NCI-H2196 treated with DMSO at 0.1 percent for 48 hours (cell line): Measurements from ENCODE around the gene PAXX.

Experiments
- DNase-seq: peaks from one replicate; lab custom pipeline; 2025; ENCODE audit not compliant: unreplicated experiment; lab: John Stamatoyannopoulos, UW

Gene PAXX

GRCh38 chr9:136952876-136953770 is 39.1 kb upstream of the PAXX start:
- DNase-seq: no peak

- no peak for DNase-seq
Observed at GRCh38 chr9:136953771-136954269, 38.4 kb upstream of the PAXX start.

DNA sequence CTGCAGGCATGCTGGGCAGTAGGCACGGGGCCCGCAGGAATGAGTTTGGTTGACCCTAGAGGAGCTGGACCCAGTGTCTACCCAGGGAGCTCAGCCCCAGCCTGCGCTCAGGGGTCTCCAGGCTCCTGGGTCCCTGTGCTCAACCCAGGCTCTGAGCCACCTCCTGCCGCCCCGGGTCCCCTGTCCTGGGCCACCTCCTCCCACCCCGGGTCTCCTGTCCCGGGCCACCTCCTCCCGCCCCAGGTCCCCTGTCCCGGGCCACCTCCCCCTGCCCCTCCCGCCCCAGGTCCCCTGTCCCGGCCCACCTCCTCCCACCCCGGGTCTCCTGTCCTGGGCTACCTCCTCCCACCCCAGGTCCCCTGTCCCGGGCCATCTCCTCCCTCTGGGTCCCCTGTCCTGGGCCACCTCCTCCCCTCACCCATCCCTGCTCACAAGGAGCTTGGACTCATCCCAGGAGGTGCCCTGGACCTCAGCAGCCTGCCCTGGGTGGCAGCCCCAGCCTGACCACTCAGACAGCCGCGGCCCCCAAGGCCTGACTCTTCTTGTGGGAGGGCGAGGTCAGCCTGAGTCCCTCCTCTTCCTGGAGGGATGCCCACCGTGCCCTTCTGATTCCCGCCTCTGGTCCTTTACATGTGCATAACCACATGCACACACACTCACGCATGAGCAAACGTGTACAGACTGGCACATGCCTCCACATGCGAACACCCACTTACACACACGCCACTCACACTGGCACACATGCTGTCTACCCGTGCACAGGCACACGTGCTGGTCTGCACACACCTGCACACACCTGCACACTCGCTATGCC is 37.7 kb upstream of the PAXX start:
- DNase-seq: no peak

DNA sequence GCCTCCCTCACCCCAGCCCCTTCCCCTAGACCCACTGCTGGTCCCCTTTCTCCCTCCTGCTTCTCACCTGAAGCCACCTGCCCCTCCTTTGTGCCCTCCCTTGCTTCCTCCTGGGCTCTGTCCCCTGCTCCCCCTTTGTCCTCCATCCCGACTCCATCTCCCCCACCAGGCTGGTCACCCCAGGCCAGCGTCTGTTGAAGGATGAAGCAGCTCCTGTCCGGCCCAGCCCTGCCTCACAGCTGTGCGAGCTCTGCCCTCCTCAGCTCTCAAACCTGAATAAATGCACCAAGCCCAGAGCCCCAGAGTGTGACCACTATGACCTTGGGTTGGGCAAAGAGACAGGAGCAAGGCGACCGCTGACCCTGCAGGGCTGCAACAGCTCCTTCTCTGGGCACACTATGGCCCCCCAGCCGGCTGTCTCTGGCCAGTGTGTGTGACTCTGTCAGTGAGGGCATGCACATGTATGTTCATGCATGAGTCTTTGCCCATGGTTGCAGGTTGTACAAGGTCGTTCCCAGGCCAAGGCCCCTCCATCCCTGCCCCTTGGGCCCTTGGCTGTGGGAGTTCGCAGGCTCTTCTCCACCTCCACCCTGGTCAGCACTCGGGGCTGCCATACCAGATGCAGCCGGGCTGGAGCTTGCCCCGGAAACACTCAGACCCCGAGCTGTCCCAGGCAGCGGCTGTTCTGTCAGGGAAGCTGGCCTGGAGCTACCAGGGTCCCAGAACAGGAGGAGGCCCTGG is 36.9 kb upstream of the PAXX start:
- DNase-seq: no peak

DNA sequence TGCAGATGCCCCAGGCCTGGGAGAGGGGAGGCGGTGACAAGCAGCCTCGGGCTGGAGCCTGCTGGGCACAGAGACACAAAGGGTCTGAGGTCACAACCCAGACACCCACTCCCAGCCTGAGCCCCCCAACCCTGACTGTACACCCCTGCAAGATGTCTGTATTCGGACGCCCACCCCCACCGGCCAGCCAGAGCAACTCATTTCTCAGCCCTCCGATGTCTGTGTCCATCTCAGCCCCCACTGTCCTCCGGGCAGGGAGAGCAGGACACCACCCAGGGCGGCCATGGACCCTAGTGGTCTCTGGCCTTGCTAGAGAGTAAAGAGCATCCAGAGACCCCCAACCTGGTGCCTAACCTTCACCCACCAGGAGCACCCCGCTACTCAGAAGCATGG is 36.3 kb upstream of the PAXX start:
- DNase-seq: no peak

DNA sequence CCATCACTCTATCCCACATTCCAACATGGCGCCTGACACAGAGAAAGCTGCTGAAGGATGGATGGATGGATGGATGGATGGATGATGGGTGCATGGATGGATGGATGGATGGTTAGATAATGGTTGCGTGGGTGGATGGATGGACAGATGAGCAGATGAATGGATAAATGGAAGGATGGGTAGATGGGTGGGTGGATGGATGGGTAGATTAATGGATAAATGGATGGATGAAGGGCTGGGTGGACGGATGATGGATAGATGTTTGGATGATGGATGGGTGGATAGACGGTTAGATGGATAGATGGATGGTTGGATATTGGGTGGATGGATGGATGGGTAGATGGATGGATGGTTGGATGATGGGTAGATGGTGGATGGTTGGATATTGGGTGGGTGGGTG is 35.6 kb upstream of the PAXX start:
- DNase-seq: no peak

DNA sequence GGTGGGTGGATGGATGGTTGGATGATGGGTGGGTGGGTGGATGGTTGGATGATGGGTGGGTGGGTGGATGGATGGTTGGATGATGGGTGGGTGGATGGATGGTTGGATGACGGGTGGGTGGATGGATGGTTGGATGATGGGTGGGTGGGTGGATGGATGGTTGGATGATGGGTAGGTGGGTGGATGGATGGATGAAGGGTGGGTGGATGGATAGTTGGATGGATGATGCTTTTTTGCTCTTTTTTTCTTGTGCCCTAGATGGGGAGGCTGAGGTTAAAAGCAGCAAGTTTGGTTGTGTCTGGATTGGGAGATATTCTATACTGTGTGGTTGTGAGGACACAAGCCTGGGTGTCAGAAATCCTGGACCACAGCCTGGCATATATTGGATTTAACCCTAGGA is 34.8 kb upstream of the PAXX start:
- no peak for DNase-seq

GRCh38 chr9:136957901-136958300 is 34.3 kb upstream of the PAXX start:
- DNase-seq: no peak

- no peak for DNase-seq
Observed at GRCh38 chr9:136958473-136958872, 33.7 kb upstream of the PAXX start.

DNA sequence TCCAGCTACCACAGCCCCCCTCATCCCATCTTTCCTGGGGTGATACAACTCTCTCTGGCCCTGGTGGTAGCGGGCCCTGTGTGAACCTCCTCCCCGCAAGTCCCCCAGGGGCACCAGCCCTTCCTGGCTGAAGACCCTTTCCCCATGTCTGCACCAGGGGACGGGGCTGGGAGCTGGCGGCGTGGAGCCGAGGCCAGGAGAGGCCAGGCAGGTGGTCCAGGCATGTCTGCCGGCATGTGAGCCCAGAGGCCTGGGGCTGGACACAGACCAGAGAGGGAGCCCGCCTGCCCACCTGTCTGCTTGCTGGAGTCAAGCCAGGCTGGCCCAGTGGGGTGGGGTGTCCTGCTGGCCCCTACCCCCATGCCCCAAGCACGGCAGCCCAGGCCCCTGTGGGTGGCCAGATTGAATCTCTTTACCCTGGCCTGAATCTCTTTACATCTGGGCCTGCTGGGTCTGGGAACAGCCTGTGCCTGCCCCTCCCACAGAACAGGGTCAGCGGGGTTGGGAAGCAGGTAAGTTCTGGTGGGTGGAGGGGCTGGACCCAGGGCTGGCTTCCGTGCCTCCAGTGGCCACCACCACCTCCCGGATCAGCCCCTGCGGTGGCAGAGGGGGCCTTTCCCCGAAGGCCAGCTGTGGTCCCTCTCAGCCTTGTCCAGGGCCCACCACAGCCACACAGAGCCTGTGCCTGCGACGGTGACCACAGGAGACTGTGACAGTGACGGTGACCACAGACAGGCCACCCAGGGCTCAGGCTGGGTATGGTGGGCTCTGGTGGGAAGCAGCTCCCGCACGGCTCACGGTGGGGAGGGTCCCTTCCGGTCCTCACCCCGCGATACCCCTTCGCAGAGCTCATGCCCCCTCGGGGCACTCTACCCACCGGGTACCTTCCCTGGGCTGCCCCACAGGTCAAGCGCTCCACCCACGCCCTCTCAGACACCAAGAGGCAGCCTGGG is 33.0 kb upstream of the PAXX start:
- no peak for DNase-seq

DNA sequence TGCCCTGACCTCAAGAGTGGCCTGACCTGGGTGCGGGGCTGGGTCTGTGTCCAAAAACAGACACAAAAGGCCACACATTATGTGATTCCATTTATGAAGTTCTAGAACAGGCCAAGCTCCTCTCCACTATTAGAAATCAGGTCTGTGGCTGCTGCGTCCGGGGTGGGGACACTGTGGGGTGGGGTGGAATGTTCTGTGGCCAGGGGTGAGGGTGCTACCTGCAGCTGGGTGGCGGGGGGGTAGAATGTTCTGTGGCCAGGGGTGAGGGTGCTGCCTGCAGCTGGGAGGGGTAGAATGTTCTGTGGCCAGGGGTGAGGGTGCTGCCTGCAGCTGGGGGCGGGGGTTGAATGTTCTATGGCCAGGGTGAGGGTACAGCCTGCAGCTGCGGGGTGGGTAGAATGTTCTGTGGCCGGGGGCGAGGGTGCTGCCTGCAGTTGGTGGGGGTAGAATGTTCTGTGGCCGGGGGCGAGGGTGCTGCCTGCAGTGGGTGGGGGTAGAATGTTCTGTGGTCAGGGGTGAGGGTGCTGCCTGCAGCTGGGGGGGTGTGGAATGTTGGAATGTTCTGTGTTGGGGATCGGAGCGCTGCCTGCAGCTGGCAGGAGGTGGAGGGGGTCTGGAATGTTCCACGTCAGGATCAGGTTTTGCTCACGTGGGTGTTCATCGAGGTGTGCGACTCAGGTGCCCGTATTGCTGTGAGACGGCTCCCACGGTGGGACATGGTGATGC is 31.8 kb upstream of the PAXX start:
- DNase-seq: no peak

DNA sequence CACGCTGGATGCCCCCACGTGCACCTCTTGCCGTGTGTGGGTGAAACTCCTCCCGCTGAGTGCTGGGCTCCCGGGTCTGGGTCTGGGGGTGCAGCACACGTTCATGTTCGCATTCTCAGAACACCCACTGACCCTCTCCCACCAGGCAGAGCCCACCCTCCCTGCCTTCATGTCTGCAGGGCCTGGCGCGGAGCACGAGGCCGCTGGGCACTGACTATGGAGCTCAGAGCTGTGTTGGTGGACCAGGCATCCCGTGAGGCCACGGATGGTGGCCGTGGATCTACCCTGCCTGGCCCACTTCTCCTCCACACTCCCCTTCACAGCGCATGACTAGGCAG is 31.3 kb upstream of the PAXX start:
- DNase-seq: no peak

GRCh38 chr9:136961279-136962065 is 30.8 kb upstream of the PAXX start:
- no peak for DNase-seq

DNA sequence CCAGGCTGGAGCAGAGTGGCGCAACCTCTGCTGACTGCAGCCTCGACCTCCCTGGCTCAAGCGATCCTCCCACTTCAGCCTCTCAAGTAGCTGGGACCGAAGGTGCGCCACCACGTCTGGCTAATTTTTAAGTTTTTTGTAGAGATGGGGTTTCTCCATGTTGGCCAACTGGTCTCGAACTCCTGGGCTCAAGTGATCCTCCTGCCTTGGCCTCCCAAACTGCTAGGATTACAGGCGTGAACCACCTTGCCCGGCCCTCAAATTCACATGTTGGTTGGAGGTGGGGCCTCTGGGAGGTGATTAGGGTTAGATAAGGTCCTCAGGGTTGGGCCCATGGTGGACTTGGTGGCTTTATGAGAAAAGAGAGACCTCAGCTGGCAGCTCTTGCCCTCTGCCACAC is 30.1 kb upstream of the PAXX start:
- DNase-seq: no peak

DNA sequence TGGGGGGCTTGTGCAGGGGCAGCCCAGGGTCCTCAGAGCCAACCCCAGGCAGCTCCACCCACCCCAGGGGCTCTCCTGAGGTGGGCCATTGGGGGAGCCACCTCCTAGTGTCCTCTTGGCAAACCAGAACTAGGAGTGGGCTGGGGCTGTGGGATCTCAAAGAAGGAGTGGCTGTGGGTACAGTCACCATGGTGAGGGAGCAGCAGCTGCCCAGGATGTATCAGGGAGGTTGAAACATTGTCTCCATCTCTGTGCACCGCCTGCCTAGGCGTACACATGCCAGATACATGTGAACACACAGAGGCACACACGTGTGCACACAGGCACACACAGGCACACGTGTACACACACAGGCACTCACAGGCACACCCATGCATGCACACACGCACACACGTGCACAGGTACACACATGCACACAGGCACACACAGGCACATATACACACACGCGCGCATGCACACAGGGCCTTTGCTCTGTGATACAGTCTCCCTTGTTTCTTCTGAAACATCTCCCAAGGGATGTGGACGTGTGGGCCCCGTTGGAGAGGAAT is 29.4 kb upstream of the PAXX start:
- DNase-seq: no peak

- no peak for DNase-seq
Observed at GRCh38 chr9:136963341-136963740, 28.9 kb upstream of the PAXX start.

DNA sequence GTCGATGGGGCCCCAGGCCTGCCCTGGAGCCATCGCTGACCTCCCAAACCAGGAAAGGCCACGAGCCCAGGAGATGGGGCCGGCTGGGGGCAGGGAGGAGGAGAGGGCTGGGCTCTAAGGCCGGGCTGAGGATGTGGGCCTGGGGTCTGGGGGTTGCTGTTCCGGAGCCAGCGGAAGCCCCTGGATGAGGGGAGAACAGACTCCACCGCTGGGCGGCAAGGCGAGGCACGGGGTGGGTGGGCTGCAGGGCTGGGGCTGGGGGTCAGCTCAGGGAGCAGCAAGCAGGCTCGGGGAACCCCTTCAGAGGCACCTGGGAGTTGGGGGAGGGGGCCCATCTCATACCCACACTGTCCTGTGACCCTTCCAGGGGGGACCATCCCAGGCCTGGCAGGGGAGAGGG is 28.5 kb upstream of the PAXX start:
- DNase-seq: no peak

GRCh38 chr9:136964171-136964689 is 28.0 kb upstream of the PAXX start:
- no peak for DNase-seq
